Colon (tissue), 2 donors: ENCODE measurements around the gene OR2T1.
"Not testable (repeated sequence)": the region's sequence is repeated elsewhere in the genome, so short reads cannot be mapped to it uniquely, and the experiment has no call there.

ENCODE experiments used
- FAIRE-seq: peaks from 2 replicates; lab custom pipeline; 2012; peaks lifted over from hg19 to GRCh38; lab: Jason Lieb, UNC
- donor health status: control.
- donor health status: control.

Gene OR2T1, protein sequence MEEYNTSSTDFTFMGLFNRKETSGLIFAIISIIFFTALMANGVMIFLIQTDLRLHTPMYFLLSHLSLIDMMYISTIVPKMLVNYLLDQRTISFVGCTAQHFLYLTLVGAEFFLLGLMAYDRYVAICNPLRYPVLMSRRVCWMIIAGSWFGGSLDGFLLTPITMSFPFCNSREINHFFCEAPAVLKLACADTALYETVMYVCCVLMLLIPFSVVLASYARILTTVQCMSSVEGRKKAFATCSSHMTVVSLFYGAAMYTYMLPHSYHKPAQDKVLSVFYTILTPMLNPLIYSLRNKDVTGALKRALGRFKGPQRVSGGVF

DNA sequence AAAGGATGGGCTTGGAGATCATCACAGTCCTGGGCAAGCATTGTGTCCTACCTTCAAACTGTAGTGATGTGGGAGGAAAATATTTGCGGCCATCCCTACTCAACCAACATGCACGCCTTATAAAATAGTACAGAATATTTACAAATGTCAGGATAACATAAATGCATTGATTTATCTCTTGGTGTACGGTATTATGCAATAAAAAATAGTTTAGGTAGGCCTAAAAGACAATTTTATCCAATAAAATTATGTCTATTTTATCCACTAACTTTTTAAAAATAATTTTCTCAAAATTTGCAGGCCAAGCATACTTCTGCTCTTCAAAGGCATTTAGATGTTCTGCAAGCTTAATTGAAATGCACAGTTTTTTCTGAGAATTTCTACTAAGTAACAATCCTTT is at the start of gene OR2T1:
Gene OR2T1, plus strand, starts transcription at position 301 of the 400 bp plus-strand sequence. CDS start 3,100 bp downstream, outside the sequence.
- FAIRE-seq, result no peak

DNA sequence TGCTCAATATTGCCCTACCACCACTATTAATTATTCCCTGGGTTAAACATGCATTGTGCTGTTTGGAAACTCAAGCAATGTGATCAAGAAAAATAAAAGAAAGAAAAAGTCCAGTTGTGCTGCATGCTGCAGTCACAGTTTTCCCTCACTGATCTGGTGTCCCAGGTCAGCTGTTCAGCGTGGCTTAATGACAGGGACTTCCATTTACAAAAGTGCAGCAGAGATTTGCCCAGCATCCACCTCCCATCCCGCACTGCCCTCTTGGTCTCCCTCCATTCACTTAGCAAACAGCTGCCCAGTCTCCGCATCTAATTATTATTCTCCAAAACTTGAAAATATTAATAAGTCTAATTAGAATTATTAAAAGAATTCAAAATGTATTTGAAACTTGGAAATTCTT is 43.4 kb upstream of the OR2T1 start:
- FAIRE-seq, result no peak

DNA sequence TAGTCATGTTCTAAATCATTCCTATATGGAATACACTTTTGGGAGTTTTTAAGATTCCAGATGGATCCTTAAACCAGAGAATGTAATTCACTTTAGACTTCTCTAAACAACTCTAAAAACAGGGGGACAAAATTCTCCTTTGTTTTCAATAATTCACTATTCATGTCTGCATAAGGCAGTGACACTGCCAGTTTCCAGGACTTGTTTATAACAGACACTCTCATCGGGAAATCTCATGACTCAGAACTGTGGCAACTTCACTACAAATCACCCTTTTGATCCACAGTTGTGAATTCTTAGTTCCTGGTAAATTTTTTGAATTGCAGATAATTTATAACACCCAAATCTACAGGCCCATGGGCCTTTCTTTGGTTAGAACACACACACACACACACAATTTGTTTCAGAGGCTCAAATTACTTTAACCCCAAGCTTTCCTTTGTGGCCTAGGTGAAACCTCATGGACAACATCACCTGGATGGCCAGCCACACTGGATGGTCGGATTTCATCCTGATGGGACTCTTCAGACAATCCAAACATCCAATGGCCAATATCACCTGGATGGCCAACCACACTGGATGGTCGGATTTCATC is 41.6 kb upstream of the OR2T1 start, which contains the start of gene OR2T4:
Gene OR2T4, plus strand, starts transcription at position 545 of the 595 bp plus-strand sequence. Its CDS starts 0 bp downstream, at position 545.
- no peak for FAIRE-seq

DNA sequence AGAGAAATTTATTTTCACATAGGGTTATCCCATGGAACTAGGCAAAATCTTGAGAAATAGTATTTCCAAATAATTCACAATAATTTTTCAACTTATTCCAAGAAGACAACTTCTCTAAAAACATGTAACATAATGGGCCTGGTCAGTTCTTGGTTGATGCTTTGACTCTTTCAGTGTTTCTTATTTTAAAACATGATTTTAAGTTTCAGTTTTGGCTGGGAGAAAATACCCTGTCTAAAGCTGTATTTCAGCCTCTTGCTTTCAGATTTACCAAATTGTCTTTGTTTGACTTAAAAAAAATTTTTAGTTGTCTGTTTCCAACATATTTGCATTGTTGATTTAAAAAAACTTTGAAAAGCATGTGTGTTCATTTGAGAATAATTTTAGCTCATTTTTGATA is 36.2 kb upstream of the OR2T1 start:
- FAIRE-seq, result no peak

DNA sequence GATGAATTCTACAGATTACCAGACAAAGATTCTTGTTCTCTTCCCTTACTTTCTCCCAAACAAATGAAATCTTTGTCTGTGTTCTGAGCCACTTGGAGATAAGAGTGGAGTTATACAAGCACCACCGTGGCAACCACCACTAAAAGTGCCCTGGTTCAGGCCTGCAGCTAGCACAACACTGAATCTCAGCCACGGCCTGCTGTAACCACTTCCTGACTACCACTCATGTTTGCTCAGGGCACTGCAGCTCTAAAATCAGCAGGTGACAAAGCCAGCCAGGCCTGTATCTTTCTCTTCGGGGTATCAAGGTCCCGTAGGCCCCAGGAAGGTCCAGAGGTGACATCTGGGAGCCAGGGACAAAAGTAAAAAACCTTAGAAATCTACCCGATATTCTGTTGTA is 30.5 kb upstream of the OR2T1 start:
- FAIRE-seq, result no peak

DNA sequence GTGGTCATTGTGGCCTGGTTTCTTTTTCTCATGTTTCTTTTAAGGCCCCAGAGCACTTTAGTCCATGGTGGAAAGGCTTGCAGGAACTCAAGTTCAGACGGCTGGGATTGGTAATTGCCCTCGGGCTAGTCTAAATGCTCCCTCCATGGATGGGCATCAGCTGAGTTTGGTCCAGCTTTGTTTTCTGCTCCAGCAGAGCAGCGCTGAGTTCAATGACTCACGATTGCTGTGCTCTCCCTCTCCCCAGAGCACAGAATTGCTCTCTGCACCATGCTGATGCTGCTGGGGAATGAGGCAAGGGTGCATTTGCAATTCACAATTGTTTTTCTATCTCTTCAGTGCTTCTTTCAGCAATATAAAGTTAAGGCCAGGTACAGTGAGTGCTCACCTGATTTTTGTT is 29.1 kb upstream of the OR2T1 start:
- FAIRE-seq, result no peak

DNA sequence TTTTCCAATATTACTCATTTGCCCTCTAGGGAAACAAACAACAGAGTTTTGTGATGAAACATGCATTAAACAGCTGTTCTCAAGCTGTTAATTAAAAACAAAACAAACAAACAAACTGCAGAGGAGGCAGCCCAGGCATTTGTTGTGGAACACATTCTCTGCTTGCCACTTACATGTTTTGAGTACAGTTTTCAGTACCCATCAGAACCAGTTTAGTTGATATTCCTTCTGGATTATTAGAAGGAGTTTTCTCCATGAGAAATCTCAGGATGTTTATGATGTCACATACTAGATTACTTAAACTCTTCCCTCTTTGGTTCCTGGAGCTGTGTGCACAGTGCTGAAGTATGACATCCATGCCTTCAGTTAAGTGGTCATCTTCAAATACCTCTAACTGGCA is 27.4 kb upstream of the OR2T1 start, which contains the start of gene OR2T6:
Gene OR2T6, plus strand, starts transcription at position 301 of the 400 bp plus-strand sequence. CDS start 11,863 bp downstream, outside the sequence.
- no peak for FAIRE-seq

DNA sequence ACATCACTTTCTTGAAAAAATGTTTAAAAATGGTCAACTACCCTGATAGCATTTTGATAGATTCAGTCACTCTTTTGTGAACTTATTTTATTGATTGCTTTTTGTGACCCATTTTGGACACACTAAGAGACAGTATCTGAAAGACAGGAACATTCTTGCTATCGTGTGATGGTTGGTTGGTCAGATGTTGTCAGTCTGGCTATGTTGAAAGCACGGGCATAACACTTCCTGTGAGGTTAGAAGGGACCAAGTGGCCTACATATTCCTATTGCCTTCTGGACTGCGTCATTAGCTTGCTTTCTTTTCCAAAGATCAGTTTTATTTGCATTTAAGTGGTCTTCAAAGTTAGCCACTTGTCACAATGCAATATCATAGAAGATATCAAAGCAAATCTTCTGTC is 25.9 kb upstream of the OR2T1 start:
- FAIRE-seq, result no peak

DNA sequence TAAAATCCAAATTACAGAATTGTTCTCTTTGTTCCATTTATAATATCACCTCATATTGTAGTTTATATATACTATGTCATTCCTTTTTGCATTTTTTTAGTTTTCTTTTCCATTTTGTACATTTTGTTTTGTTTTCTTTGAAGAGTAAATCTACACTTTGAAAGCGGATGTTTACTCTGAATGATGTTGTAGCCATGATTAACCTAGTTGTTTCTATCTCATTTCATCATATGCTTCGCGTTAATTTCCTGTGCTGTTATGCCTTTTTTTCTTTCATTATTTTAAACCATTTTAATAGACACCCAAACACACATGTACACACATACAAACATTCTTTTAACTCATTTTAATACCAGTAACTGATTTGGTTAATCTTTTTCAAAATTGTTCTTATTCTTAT is 22.0 kb upstream of the OR2T1 start:
- FAIRE-seq, result no peak

DNA sequence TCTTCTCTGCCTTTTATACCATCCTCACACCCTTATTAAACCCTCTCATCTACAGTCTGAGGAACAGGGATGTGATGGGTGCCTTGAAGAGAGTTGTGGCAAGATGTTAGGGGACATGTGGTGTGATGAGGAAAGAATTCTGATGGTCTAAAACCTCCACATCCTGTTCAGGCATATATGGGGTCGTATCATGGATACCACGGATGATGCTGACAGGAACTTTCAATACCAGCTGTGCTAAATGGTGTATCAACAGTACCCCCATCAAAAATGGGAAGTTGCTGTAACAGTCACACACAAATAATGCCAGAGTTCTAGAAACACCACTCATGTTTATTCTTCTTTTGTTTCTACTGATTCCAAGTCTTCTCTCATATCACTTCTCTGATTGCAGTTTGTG is 14.4 kb upstream of the OR2T1 start:
- no peak for FAIRE-seq

DNA sequence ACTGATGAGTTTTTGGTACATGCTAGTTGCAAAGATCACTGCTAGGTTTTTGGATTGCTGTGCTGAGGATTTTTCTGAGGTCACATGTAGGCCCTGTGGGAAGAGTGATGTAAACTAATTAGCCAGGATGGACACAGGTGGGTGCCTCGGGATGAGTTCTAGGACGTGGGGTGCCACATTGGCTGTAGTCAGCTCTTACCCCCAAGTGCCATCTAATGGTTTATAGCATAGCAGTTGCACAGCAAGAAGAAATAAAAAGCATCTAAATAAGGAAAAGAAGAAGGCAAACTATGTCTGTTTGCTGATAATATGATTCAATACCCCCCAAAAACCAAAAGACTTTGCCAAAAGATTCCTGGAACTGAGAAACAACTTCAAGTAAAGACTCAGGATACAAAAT is 9.8 kb upstream of the OR2T1 start:
- no peak for FAIRE-seq

DNA sequence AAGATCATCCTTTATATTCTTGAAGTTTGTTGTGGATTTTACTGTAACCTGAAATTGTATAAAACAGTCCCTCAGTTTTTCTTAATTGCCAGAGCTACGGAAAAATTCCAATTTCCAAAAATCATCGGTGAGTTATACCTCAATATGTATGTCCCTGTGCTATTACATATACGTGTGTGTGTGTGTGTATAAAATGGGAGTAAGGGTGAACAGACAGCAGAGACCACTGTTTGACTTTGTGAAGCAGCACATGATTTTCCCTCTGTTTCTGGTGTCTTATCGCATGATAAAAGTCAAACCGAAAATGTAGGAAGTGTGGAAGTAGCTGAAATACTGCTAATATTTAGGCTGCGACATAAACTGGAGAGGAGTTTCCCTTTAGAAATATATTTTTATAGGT is 1.2 kb downstream of the OR2T1 start:
- no peak for FAIRE-seq

DNA sequence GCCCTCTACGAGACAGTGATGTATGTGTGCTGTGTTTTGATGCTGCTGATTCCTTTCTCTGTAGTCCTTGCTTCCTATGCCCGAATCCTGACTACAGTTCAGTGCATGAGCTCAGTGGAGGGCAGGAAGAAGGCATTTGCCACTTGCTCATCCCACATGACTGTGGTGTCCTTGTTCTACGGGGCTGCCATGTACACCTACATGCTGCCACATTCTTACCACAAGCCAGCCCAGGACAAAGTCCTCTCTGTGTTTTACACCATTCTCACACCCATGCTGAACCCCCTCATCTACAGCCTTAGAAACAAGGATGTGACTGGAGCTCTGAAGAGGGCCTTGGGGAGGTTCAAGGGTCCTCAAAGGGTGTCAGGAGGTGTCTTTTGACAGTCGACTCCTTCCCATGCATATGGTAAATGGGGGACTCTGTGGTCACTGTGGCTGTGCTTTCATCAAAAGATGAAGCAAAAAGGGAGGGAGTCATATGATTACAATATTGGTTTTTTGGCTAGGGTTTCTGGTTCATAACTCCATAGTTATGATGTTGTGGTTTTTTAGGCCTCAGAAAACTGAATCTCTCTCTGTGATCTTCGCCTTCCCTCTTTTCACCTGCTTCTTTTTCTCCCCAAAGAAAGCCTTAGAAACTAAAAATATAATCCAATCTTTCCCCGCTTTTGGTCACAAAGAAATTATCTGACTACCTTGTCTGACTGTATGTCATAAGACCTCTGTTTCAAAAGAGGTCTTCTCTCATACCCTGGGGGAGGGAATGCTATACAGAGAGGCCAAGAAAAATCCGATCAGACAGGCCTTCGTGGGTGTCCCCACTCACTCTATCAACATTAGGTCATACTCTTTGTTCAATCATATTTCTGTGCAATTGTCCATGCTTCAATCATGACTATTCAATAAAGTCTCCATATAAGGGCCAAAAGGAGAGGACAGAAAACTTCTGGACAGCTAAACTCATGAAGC is 4.2 kb downstream of the OR2T1 start:
- FAIRE-seq, result no peak

DNA sequence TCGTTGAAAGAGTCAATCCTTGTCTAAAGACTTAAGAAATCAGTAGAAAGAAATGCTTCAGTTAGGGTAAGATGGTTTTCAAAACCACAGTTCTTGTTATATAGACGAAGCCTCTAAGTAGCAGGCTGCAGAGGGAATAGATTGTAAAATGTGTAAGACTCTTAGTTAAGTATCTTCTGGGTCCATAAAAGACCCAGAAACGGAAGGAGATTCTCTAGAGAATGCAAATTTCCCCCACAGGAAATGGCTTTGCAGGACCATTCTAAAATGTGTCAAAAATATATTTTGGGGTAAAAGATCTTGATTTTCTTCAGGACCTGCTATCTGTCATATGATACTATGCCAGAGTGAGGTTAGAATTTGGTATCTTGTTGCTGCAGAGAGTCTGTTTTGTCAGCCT is 13.4 kb downstream of the OR2T1 start:
- FAIRE-seq, result no peak

DNA sequence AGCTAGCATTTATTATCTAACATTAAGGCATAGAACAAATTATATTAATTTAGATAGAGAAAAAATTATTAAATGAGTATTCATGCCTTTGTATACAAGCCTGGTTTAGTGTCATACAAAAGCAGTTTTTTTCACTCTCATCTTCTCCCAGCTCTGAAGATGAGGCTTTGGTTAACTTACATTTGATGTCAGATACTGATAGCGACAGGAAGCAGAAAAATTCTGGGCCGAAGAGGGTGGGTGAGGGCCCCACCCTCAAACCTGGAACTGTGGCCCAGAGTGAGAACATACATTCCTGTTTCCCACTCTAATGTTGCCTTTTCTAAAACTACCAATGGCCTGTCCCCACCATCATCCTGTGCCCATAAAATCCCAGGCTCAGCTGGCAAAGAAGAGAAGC is 15.0 kb downstream of the OR2T1 start:
- FAIRE-seq, result no peak

DNA sequence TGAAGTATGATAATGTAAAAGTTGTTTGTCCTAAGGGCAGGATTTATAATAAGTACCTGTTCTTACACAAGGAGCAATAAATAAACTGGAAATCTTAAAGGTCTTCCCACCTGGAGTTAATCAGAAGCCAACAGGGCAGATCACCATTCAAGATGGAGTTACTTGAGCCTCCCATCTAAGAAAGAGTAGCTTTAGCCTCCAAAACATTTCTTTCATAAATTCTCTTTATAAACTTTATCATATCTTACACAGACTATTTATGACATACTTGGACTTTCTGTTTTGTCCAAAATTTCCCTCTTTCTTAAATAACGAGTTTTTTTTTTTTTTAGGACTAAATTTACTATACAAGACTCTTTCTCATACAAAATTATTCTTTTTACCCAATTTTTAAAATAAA is 18.5 kb downstream of the OR2T1 start:
- no peak for FAIRE-seq

DNA sequence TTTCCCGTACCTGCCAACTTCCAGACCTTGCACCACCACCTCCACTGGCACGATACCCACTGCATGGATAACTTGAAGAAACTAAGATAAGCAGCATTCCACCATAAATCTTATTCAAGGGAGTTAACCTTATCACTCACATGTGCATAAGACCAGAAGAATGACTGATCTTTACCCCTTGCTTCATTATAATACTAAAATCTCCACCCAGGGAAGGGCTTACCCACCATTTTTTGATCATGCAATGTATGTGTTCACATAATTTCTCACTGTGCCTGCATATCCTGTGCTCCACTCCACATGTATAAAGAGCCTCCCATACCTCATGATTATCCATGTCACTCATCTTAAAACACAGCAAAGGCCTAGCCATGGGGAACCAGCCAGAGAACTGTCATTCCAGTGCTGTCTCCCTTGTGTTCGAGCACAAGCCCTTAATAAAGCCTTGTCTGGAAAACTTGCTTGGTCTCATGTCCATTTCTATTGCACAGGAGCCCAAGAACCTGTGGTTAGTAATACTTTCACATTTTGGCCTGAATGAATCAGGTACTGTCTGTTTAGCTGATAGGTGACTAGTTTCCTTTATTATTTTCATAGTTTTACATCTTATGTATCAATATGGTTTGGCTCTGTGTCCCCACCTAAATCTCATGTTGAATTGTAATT is 24.8 kb downstream of the OR2T1 start:
- FAIRE-seq, result not testable (repeated sequence)

DNA sequence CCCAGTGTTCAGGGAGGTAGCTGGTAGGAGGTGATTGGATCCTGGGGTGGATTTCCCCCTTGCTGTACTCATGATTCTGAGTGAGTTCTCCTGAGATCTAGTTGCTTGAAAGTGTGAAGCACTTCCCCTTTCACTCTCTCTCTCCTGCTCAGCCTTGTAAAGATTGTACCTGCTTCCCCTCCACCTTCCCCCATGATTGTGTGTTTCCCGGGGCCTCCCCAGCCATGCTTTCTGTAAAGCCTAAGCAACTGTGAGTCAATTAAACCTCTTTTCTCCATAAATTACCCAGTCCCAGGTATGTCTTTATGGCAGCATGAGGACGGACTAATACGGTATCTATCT is 25.3 kb downstream of the OR2T1 start:
- not testable (repeated sequence) for FAIRE-seq

DNA sequence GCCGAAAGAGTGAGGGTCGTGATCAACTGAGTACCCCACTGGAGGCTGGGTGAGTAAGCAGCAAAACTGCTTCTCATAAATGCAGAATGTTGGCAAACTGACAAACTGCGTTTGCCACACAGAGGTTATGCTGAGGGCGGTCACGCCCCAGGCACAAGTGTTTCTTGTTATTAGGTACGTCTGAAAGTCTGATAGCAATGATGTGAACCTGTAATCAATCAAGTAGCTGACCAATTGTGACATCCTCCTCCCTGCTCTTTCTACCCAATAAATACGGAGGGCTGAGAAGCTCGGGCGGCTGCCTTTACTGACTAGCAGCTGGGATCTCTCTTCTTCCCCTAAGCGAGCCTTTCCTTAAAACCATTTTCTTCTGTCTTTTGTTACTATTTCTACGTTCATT is 28.8 kb downstream of the OR2T1 start:
- FAIRE-seq, result not testable (repeated sequence)

DNA sequence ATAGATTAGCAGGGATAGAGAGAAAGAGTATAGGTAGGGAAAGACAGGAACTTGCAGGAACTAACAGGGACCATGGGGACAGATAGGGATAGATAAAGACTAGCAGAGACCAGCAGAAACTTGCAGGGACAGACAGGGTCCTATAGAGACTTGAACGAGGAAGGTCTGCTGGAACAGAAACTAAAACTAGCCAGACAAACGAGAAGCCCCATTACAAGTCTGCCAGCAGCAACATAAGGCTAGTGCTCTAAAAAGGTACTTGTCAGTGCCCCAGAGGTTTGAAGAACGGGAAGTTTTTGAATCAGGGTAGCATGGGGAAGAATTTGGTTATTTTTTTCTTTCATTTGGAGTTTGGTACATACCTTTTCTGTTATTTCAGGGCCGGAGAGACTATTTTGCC is 29.4 kb downstream of the OR2T1 start:
- not testable (repeated sequence) for FAIRE-seq

DNA sequence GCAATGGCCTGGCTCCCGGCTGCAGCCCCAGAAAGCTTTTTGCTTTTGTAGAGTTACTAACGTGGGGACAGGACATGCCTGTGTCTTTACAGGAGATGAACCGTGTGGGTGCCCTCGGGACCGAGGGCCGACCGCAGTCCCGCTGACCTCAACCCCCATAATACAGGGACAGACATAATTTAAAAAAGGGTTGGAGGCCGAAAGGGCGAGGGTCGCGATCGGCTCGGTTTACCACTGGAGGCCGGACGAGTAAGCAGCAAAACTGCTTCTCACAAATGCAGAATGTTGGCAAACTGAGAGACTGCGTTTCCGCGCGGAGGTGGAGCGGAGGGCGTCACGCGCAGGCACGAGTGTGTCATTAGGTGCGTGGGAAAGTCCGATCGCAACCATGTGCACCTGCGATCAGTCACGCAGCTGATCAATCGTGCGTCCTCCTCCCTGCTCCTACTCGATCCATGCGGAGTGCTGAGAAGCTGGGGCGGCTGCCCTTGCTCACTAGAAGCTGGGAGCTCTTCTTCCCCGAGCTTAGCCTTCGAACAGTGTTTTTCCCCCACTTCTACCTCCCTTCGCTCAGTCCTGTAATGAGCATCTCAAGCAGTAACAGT is 31.1 kb downstream of the OR2T1 start:
- FAIRE-seq, result not testable (repeated sequence)

DNA sequence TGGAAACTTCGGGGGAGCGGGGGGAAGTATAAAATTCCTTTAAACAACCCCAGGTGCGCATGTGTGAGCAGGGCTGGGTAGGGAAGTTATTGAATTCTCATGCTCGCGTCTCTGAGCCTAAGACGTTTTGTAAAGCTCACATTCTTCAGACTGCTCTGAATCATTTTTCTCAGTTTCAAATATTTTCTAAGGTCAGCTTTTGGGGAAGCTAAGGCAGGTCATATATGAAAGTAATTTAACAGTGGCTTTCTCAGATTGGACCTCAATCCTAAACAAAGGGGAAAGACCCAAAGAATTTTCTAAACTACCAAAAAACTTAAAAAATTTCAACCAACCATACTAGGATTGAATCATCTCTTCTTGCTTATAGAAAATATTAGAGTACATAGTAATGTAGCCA is 32.1 kb downstream of the OR2T1 start:
- FAIRE-seq, result not testable (repeated sequence)
